Caco-2 (cell line): ENCODE data around the gene SIN3B. TPM values are rescaled to one million over a fixed set of nuclear protein-coding genes. Genes with fewer than 3 reads are reported as not detected.

Experiments used
- BruUV-seq: library from RNA; stranded (reverse); fragments of 400-500 nt; replicated peaks from 2 replicates; lab custom pipeline; 2021; lab: Mats Ljungman, UMichigan
- CTCF ChIA-PET: fragments of 300-600 bp; sonication (Branson Sonifier 250); formaldehyde crosslinking; loops from one replicate; lab custom pipeline; 2022; ENCODE audit warnings: antibody characterized with exemption; lab: Charles Lee
- POLR2A ChIA-PET: fragments of 300-600 bp; sonication (Branson Sonifier 250); formaldehyde crosslinking; loops from one replicate; lab custom pipeline; 2022; ENCODE audit warnings: antibody characterized with exemption; lab: Charles Lee
- DNase-seq, 2 experiments: peaks; one replicate each; pipeline versions ENCODE4 v3.0.0 to v3.0.0-alpha.2; 2020 to 2022
- H3K27me3 ChIP-seq: replicated peaks from 2 replicates; pipeline ENCODE4 v1.6.0; 2011; ENCODE audit warnings: low read length; ENCODE audit not compliant: control insufficient read depth, insufficient read depth
- H3K36me3 ChIP-seq: 2 replicates; pipeline ENCODE4 v1.5.1; 2011; ENCODE audit warnings: low read length; ENCODE audit not compliant: control insufficient read depth, insufficient read depth
- H3K4me1 ChIP-seq: fragments of 250-450 bp; sonication (Bioruptor Pico); 2 replicates; pipeline ENCODE4 v1.5.1; 2020; ENCODE audit warnings: mild to moderate bottlenecking
- H3K4me3 ChIP-seq: 2 replicates; pipeline ENCODE4 v1.5.1; 2011; ENCODE audit warnings: low read depth, mild to moderate bottlenecking, control low read depth, low read length
- H3K9me3 ChIP-seq: fragments of 250-450 bp; sonication (Bioruptor Pico); 2 replicates; pipeline ENCODE4 v1.5.1; 2020; ENCODE audit warnings: mild to moderate bottlenecking, moderate library complexity
- H3K27ac Mint-ChIP-seq: one replicate; pipeline ENCODE4 v1.8.0; 2022; ENCODE audit warnings: mixed read lengths; ENCODE audit not compliant: unreplicated experiment
- H3K27me3 Mint-ChIP-seq: one replicate; pipeline ENCODE4 v1.8.0; 2022; ENCODE audit warnings: mixed read lengths; ENCODE audit not compliant: insufficient read depth, unreplicated experiment
- H3K36me3 Mint-ChIP-seq: one replicate; pipeline ENCODE4 v1.8.0; 2022; ENCODE audit warnings: mild to moderate bottlenecking, mixed read lengths; ENCODE audit not compliant: insufficient read depth, unreplicated experiment
- H3K4me1 Mint-ChIP-seq: one replicate; pipeline ENCODE4 v1.8.0; 2022; ENCODE audit warnings: low read depth, mixed read lengths; ENCODE audit not compliant: unreplicated experiment
- H3K4me3 Mint-ChIP-seq: one replicate; pipeline ENCODE4 v1.8.0; 2022; ENCODE audit warnings: mild to moderate bottlenecking, moderate library complexity, mixed read lengths; ENCODE audit not compliant: unreplicated experiment
- H3K9me3 Mint-ChIP-seq: one replicate; pipeline ENCODE4 v1.8.0; 2022; ENCODE audit warnings: mixed read lengths; ENCODE audit not compliant: unreplicated experiment
- intact Hi-C: fragments of 100-400 bp; cut with micrococcal nuclease; formaldehyde crosslinking; loops from one replicate; pipeline ENCODE4 v1.10.0; 2022; ENCODE audit not compliant: unreplicated experiment
- total RNA-seq: library from RNA; stranded (reverse); gene quantifications from 2 replicates; pipeline ENCODE4 v1.2.3, GENCODE V29; 2022
- TF ChIP-seq, protein P1 (sequence below), 2 experiments: fragments of 200-600 bp in 1 of 2; IDR thresholded peaks; 1 replicate in 1 of 2; 2 replicates in 1 of 2; pipeline versions ENCODE4 v1.5.1 to v1.8.0; 2011 to 2022; ENCODE audit warnings: antibody characterized with exemption in 1 of 2, control low read depth in 1 of 2, inconsistent platforms in 1 of 2, low read depth in 1 of 2, low read length in 1 of 2, mild to moderate bottlenecking in 1 of 2, moderate library complexity in 1 of 2; ENCODE audit not compliant: insufficient read depth in 1 of 2, severe bottlenecking in 1 of 2, unreplicated experiment in 1 of 2

The SIN3B gene
- total RNA-seq, 1 experiment from 2014 or later: 56.9 TPM

DNA sequence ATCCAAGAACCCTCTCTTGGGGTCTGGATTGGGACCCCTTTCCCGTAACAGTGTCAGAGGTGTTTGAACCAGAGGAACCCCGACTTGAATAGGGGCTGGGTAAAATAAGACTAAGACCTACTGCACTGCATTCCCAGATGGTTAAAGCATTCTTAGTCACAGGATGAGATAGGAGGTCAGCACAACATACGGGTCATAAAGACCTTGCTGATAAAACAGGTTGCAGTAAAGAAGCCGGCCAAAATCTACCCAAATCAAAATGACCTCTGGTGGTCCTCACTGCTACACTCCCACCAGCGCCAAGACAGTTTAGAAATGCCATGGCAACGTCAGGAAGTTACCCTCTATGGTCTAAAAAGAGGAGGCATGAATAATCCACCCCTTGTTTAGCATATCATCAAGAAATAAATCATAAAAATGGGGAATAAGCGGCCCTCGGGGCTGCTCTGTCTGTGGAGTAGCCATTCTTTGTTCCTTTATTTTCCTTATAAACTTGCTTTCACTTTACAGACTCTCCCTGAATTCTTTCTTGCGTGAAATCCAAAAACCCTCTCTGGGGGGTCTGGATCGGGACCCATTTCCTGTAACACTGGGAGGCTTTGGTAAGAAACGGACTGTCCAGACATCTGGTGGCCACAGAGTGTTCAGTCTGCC, 4.4 kb upstream of the SIN3B start:
- no peaks in the 10 kb centered on the region for H3K9me3 Mint-ChIP-seq
- Histone ChIP-seq H3K4me3 (no peak overlapping the region), H3K4me1 (peaks cover 31% of the 10 kb centered on the region), H3K27me3 (no peaks in the 10 kb centered on the region), H3K9me3 (no peaks in the 10 kb centered on the region), H3K36me3 (no peaks in the 10 kb centered on the region)
- H3K36me3 Mint-ChIP-seq: peaks cover 22% of the 10 kb centered on the region
- TF ChIP-seq, protein P1, sequence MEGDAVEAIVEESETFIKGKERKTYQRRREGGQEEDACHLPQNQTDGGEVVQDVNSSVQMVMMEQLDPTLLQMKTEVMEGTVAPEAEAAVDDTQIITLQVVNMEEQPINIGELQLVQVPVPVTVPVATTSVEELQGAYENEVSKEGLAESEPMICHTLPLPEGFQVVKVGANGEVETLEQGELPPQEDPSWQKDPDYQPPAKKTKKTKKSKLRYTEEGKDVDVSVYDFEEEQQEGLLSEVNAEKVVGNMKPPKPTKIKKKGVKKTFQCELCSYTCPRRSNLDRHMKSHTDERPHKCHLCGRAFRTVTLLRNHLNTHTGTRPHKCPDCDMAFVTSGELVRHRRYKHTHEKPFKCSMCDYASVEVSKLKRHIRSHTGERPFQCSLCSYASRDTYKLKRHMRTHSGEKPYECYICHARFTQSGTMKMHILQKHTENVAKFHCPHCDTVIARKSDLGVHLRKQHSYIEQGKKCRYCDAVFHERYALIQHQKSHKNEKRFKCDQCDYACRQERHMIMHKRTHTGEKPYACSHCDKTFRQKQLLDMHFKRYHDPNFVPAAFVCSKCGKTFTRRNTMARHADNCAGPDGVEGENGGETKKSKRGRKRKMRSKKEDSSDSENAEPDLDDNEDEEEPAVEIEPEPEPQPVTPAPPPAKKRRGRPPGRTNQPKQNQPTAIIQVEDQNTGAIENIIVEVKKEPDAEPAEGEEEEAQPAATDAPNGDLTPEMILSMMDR (IDR thresholded peaks at IDR 0.05; ENCODE audit: insufficient read depth in 1 of 2, low read depth in 1 of 2, low read length in 1 of 2, severe bottlenecking in 1 of 2, unreplicated experiment in 1 of 2): no peak
- H3K4me3 Mint-ChIP-seq: no peak overlapping the region
- H3K4me1 Mint-ChIP-seq: peaks cover 14% of the 10 kb centered on the region
- no peak overlapping the region for H3K27ac Mint-ChIP-seq
- ChIA-PET CTCF (no interaction called here), POLR2A (no interaction called here)
- BruUV-seq: no TSS peak
- DNase-seq: no peak
- H3K27me3 Mint-ChIP-seq: no peaks in the 10 kb centered on the region
- intact Hi-C loops: no loop called here

- Mint-ChIP-seq H3K4me1 (peaks cover 14% of the 10 kb centered on the region), H3K27me3 (no peaks in the 10 kb centered on the region), H3K9me3 (no peaks in the 10 kb centered on the region), H3K36me3 (peaks cover 22% of the 10 kb centered on the region), H3K27ac (no peak overlapping the region), H3K4me3 (no peak overlapping the region)
- Histone ChIP-seq H3K36me3 (no peaks in the 10 kb centered on the region), H3K27me3 (no peaks in the 10 kb centered on the region), H3K4me3 (no peak overlapping the region), H3K9me3 (no peaks in the 10 kb centered on the region), H3K4me1 (peaks cover 31% of the 10 kb centered on the region)
- TF ChIP-seq, protein P1 (IDR thresholded peaks at IDR 0.05; ENCODE audit: insufficient read depth in 1 of 2, low read depth in 1 of 2, low read length in 1 of 2, severe bottlenecking in 1 of 2, unreplicated experiment in 1 of 2): no peak
- ChIA-PET CTCF (no interaction called here), POLR2A (no interaction called here)
- intact Hi-C loops: no loop called here
- DNase-seq: no peak
- no TSS peak for BruUV-seq
Observed at GRCh38 chr19:16825312-16826052, 3.7 kb upstream of the SIN3B start.

GRCh38 chr19:16829822-16830289, 658 bp downstream of the SIN3B start:
- no TSS peak for BruUV-seq
- Mint-ChIP-seq H3K27me3 (no peaks in the 10 kb centered on the region), H3K9me3 (no peaks in the 10 kb centered on the region), H3K36me3 (peaks cover 40% of the 10 kb centered on the region), H3K4me3 (peak overlapping the region; percentile 78), H3K4me1 (peaks cover 10% of the 10 kb centered on the region), H3K27ac (no peak overlapping the region)
- TF ChIP-seq, protein P1 (IDR thresholded peaks at IDR 0.05; ENCODE audit: insufficient read depth in 1 of 2, low read depth in 1 of 2, low read length in 1 of 2, severe bottlenecking in 1 of 2, unreplicated experiment in 1 of 2): no peak
- Histone ChIP-seq H3K4me3 (peak overlapping the region; percentile 93), H3K27me3 (no peaks in the 10 kb centered on the region), H3K9me3 (no peaks in the 10 kb centered on the region), H3K4me1 (peaks cover 5% of the 10 kb centered on the region; the same call in 1 of the 2 replicates), H3K36me3 (peaks cover 2% of the 10 kb centered on the region)
- ChIA-PET CTCF (no interaction called here), POLR2A (no interaction called here)
- intact Hi-C loops: no loop called here
- peak in 1 of 2 experiments; percentile 13 for DNase-seq
